Activated T-cell treated with anti-CD3 and anti-CD28 coated beads, Interleukin-2, amount 50 U/mL, for 48 hours (primary cell): Measurements from ENCODE around the gene RNF220.

ENCODE experiments used
- DNase-seq, 2 experiments: peaks; one replicate each; pipeline ENCODE4 v3.0.0-alpha.2; 2020

The RNF220 gene

GRCh38 chr1:44524655-44525500 lies 119.8 kb downstream of the RNF220 start:
- DNase-seq = no peak

DNA sequence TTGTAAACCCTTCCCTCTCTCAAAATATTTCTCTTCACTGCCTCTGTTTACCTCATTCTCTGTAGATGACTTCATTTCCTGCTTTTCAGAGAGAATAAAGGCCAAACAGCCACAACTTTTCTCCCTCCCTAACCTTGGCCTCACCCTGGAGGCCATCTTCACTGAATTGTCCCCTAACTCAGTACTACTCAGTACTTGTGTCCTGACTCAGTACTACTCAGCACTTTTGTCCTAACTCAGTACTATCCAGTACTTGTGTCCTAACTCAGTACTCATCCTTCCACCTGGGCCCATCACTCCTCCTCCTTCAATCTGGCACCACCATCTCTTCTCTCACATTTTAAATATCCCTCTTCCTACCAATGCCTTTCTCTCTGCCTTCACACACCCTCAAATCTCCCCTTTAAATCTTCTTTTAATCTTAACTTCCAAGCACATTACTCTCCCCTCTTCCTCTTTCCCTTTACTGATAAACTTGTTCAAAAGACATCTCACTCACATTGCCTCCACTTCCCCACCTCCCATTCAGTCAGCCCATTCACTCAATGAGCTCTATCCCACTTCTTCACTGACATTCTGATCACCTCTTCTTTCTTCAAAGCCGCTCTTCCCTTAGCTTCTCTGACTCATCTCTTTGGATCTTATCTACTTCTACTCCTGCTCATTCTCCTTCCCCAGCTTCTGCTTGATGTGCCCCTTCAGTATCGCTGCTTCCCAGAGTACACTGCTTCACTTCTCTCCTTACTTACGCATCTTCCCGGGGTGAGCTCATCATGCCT lies 121.4 kb downstream of the RNF220 start:
- no peak for DNase-seq

DNA sequence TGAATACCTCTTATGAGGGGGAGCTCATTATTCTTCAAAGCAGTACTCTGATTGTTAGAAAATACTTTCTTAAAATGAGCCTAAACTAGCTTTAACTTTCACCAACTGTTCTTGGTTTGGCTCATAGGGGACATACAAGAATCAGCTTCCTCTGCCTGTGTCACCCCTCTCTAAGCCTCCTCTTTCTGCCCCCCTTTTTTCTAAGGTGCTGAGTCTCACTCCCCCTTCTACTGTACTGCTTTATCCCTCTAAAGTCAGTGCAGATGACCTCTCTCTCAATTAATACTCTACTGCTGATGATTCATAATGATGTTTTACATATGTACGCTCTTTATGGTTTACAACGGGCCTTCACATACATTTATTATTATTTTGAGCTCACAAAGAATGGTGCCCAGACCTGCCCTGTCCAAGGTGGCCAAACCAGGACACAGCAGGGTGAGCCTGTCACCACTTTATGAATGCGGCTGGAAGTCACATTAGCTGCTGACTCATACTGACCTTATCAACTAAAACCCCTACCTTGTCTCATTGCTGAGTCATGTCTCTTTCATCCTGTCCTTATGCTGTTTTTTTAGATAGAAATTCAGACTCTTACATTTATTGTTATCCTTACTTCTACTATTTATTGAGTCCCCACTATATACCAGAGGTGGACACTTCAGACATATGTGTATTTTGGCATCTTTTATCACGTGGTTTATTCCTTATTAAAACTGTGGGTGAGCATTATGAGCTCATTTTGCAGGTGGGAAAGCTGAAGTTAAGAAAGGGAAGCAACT lies 126.9 kb downstream of the RNF220 start:
- peak in 1 of 2 experiments; percentile 30 for DNase-seq

DNA sequence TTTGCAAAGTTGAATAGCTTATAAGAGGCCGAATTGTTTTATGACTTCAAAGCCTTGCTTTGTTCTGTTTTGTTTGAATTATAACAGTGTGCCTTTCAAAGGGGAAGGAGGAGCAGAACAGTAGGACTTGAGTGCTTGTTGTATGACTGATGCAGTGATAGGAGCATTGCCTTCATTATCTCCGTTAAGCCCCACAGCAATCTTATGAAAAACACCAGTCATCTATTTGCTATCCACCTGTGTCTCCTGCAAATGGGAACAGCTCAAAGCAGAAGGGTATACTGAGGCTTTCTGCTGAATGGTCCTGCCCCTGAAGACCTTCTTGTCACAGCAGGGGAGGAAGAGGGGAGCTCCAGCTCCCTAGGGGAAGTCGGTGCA lies 127.5 kb downstream of the RNF220 start:
- DNase-seq = no peak

GRCh38 chr1:44534771-44535170 lies 129.7 kb downstream of the RNF220 start:
- DNase-seq = no peak

GRCh38 chr1:44536357-44537209 lies 131.5 kb downstream of the RNF220 start:
- DNase-seq = no peak

DNA sequence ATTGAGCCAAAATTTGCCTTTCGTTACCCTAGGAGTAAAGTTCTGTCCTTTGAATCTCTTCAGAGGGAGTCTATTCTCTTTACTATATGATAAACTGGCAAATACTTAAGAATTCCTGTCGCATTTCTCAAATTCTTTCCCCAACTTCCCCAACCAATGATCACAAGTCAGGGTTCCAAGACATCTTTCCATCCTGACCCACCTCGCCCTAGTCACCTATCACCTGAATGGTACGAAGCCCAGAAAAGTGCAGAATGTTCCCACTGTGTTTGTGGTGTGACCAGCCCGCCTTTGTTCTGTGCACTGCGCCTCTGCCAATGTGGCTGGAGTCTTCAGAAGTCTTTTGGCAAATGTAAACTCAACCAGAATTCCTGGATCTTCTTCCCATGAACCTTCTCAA lies 132.5 kb downstream of the RNF220 start:
- DNase-seq = no peak

- DNase-seq = no peak
Observed at GRCh38 chr1:44537956-44538355, 132.9 kb downstream of the RNF220 start.

DNA sequence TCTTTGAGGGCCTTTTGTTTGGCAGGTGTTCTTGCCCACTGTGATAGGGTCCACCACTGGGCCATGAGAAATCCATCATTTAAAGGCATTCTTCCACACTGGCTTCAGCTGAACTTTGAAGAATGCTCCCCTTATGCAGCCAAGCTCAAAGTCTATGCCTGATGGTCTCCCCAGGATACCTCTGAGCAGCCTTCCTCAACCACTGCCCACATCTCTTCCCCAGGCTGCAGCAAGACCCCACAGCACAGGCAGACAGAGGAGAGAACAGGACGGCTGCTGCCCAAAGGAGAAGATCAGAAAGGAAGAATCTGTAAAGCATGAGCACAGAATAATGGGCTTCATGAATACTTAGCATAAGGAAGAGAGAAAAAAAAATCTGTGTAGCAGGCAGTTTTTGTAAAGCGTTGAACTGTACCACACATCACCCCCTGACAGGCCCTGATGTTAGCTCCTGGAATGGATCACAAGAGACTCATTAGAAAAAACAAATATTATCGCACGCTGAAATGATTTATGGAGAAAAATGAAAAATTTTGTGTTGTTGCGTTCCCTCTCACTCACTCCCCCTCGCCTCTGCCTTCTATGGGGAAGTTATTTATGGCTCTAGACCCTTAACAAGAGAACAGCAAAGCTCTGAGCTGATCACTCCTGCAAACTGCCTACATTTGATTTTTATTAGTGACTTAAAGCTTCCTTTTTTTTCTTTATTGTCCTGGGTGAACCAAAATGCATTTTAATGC lies 135.1 kb downstream of the RNF220 start:
- DNase-seq = no peak

DNA sequence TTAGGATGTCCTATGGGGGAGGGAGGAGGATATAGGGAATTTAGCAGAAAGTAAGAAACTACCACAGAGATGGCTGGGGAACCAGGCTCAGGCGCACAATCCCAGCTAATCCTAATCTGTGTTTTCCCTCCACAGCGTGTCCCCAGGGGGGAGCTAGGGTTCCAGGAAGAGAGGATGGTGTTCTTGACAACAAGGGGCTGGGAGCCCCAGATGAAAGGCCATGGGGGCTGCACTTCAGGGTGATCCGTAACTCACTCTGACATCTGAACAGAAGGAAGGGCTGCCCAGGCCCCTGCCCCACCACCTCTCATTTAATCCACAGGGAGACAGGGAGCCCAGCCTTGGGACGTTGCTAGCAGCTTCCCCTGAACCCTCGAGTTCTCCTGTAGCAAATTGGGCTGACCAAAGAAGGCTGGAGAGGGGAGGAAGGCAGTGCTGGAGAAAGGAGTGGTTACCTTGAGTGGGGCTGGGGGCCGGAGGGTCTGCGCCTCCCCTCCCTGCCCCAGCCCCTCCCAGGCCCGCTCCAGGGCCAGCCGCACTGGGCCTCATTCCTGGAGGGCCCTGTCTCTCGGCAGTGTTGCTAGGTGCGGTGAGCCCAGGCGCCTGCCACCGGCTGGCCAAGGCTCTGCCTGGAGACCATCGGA lies 137.5 kb downstream of the RNF220 start:
- no peak for DNase-seq

DNA sequence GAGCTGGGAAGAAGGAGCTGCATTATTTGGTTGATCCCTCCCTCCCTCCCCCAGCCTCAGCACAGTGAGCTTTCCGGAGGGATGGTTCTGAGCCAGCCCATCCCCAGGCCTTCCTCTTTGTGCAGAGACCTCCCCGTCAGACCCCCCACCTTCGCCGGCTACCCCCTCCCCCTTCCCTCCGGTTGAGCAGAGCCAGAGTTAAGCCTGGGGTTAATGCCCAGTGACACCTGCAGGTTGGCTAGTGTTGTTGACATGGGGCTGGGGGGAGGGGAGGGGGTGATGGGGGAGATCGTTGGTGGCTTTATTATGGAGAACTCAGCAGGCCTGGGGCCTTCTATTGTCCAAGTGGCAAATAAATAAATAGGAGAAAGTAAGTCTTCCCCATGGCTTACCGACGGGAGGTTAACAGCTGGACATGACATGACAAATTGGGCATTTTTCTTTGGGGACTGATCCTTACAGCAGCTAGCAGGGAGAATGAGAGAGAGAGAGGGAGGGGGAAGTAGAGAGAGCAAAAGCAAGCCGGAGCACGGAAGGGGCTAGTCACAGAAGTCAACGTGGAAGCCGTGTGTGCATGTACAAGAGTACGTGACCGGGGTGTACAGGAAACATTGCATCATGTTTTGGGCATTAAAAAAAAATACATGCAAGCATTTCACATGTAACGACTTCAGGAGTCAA lies 138.1 kb downstream of the RNF220 start:
- DNase-seq = no peak

- no peak for DNase-seq
Observed at GRCh38 chr1:44543786-44544185, 138.7 kb downstream of the RNF220 start.

- DNase-seq = no peak
Observed at GRCh38 chr1:44544960-44545359, 139.9 kb downstream of the RNF220 start.

GRCh38 chr1:44545961-44546360 lies 140.9 kb downstream of the RNF220 start:
- no peak for DNase-seq

DNA sequence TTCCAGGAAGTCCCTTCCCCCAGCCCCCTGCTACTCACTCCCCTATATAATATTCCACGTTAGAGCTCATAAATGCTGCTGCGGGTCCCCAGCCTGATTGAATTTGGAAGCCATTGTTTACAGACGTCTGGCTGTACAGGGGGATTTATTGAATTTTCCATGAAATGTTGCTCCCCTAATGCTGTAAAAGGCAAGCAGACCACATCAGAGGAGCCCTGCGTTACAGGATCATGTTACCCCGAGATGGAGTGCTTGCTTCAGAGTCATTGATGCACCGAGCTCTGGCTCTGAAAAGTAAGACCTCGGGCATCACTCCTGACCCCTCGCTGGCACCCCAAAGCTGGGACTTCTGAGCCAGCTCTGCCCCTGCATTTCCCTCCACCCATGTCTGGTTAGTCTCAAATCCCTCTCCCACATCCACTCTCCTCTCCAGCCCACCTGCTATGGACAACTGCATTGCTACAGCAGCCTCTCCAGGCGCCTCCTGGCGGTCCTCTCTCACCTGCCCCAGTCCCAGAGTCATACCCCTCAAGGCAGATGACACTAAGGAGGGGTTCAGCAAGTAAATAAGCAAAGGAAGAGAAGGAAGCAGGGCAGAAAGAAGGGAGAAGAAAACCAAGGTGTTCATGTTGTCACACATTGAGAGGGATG lies 141.5 kb downstream of the RNF220 start:
- no peak for DNase-seq

DNA sequence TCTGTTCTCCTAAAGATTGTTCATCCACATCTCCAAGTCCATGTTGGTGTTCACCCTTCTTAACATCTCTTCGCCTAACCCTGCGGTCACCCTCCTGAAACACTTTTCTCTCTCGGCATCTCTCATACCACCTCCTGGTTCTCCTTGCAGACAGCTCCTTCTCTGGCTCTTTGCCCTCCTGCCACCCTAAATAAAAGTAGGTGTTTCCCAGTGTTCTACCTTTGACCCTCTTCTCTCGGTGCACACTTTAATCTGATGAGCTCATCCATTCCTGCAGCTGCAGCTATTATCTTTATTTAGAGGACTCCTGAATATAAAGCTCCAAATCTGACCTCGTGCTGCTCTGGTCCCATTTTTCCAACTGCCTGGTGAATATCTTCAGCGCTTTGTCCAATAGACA lies 142.3 kb downstream of the RNF220 start:
- no peak for DNase-seq

DNA sequence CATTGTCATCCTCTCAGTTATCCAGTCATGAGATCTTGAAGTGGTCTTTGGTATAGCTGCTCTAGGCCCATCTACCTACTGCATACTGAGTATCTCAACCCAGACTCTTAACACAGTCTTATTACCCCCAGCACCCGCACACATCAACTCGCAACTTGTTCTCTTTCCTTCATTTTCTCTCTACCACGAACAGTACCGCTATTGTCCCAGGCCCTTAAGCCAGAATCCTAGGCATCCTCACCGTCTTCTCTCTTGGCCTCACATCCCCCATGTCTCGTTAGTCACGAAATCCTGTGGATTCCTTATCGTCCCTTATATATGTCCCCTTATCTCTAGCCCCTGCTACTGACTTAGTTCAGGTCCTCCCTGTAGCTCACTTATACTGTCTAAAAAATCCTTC lies 142.8 kb downstream of the RNF220 start:
- DNase-seq = no peak

- no peak for DNase-seq
Observed at GRCh38 chr1:44549510-44549909, 144.5 kb downstream of the RNF220 start.

DNA sequence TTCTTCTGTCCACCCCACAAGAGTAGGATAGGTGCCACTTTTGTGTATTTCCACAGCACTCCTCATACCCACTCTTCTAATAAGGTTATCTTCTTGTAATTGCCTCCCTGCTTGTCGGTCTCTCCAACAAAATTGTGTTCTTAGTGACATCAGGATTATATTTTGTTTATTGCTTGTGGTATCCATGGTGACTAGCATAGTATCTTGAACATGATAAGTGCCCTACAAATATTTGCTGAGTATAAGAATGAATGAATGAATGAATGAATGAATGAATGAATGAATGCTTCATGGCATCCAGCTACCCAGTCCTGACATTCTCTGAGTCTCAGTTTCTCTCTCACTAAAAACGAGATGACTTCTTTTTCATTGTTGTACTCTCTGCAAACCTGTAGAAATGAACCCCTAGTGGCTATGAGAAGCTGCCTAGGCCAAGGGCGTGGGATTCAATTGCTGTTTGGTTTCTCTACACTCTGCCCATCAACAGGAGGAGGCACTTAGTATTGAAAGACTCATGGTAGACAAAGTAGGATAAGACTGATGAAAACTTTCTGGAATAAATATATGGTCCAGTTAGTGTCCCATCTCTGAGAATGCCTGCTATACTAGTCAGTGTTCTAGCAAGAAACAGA lies 148.2 kb downstream of the RNF220 start:
- DNase-seq = no peak

GRCh38 chr1:44553771-44554170 lies 148.7 kb downstream of the RNF220 start:
- DNase-seq = no peak
